Erythroblast (primary cell): ENCODE measurements around the gene ANAPC5.
"Not testable (repeated sequence)": the region's sequence is repeated elsewhere in the genome, so short reads cannot be mapped to it uniquely, and the experiment has no call there.

Source experiments
- DNase-seq, 2 experiments: peaks; one replicate each; lab custom pipeline; 2025; lab: John Stamatoyannopoulos, UW
- GATA1 ChIP-seq: IDR thresholded peaks from 2 replicates; pipeline ENCODE4 v1.6.1; 2011; ENCODE audit warnings: low read depth, mild to moderate bottlenecking, control low read depth, low read length, moderate library complexity
- POLR2A ChIP-seq: IDR thresholded peaks from 2 replicates; pipeline ENCODE4 v1.6.1; 2011; ENCODE audit warnings: mild to moderate bottlenecking, low read length

The ANAPC5 gene

GRCh38 chr12:121288986-121289385, 63.2 kb downstream of the ANAPC5 start:
- DNase-seq: no peak
- no peak for TF ChIP-seq POLR2A
- no peak for TF ChIP-seq GATA1

DNA sequence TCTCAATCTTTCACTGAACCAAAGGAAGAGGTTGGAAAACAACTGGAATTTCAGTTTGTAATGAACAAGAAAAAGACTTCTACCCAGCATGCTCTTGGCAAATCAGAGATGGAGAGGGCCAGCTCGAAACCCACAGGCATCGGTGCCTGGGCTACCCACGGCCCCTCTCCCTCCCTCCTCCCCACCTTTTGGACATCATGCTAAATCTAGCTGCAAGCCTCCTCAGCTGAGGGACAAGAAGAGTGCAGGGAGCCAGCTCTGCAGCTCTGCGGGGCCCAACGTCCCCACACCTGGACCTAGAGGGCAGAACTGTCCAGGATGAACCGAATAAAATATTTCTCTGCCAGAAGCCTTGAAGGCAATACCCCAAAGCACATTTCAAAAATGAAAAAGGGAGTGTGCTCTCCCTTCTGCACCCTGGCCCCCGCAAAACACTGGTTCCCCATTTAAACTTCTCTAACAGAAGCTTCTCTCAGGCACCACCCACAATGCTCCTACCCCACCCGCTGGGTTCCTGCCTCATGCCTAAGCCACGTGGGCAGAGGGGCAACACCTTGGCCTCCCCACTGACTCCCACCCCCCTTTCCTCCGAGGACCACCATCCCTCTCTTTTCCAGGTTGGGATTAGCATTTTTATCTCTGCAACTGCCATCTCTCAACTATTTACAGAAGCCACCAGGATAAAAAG, 63.9 kb downstream of the ANAPC5 start:
- no peak for DNase-seq
- TF ChIP-seq POLR2A: no peak

DNA sequence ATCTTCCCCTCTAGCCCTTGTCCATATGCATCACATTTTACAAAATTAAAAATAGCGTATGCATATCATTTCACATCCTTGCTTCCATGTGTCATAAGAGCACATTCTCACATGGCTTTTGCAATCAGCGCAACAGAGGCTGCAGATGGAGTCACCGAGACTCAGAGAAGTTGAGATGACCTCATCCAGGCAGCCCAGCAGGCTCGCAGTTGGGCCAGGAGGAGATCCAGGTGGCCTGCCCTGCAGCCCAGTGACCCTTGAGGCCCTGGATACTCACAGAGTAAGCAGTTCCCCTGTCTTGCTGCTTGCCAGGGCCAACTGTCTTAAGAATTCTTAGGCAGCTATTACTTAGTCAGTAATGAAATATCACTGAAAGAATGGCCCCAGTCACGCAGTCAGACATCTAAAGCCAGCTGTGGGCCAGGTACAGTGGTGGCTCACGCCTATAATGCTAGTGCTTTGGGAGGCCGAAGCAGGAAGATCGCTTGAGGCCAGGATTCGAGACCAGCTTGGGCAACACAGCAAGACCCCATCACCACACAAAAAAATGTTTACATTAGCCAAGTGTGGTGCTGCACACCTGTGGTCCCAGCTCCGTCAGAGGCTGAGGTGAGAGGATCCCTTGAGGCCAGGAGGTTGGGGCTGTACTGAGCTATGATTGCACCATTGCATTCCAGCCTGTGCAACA, 64.8 kb downstream of the ANAPC5 start:
- no peak for DNase-seq
- no peak for TF ChIP-seq POLR2A
- TF ChIP-seq GATA1: no peak

- no peak for DNase-seq
- TF ChIP-seq POLR2A: no peak
- TF ChIP-seq GATA1: no peak
Measured at GRCh38 chr12:121285856-121286255, 66.4 kb downstream of the ANAPC5 start.

DNA sequence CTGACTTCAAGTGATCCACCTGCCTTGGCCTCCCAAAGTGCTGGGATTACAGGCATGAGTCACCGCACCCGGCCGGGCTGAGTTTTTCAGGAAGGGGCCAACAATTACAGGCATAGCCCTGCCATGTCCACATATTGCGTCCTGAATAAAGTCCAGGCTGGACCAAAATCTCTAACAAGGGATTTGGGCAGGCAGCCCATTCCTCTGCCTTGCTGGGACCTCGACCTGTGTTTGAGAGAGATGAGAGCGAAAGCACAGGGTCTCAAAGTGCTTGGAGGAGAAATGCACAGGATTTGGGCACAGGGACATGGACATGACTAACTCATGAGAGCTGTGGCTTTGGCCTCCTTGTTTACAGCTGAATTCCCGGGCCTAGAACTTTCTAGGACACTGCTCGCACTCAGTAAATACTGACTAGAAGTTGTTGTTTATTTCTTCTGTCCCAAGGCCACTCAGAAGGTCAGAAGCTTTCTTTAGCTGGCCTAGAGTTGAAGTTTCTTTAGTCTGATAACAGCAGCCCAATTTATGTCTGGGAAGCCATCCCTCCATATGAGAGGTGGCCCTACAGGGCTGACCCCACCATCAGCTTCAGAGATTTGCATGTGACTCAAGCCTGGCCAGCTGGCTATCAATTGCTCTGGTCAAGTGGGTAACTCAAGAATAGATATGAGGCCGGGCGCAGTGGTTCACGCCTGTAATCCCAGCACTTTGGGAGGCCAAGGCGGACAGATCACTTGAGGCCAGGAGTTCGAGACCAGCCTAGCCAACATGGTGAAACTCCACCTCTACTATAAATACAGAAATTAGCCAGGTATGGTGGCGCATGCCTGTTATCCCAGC, 67.4 kb downstream of the ANAPC5 start:
- DNase-seq: peak in 1 of 2 experiments; percentile 16
- TF ChIP-seq POLR2A (no peak), GATA1 (no peak)

DNA sequence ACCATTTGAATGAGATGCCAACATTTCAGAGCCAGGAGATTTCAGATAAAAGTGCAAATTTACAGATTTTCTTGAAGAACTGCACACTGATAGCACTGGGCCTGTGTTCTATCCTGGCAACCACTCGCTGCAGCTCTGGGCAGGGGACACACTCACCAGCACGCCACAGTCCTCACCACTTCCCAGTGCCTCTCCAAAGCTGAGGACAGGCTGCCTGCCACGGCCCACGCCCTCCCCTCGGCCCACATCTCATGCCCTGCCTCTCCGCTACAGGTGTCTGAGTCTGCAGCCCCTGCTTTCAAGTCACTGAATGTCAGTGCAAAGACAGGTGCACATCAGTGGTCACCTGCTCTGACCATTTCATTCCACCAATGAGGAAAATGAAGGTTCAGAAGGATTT, 68.4 kb downstream of the ANAPC5 start:
- DNase-seq: no peak
- no peak for TF ChIP-seq GATA1
- no peak for TF ChIP-seq POLR2A

DNA sequence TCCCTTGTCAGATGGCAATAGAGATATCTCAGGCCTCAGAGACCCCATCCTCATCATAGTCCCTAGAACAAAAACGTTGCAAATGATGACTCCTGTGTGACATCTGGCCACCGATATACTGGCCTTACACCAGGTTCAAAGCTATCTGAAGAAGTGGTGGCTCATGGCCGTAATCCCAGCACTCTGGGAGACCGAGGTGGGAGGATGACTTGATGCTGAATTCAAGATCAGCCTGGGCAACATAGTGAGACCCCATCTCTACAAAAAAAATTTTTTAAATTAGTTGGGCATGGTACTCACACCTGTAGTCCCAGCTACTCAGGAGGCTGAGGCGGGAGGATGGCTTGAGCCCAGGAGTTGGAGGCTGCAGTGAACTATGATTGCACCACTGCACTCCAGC, 68.8 kb downstream of the ANAPC5 start:
- TF ChIP-seq GATA1 (no peak), POLR2A (no peak)
- no peak for DNase-seq

GRCh38 chr12:121282910-121283309, 69.3 kb downstream of the ANAPC5 start:
- DNase-seq: peak; percentile 77 to 88

DNA sequence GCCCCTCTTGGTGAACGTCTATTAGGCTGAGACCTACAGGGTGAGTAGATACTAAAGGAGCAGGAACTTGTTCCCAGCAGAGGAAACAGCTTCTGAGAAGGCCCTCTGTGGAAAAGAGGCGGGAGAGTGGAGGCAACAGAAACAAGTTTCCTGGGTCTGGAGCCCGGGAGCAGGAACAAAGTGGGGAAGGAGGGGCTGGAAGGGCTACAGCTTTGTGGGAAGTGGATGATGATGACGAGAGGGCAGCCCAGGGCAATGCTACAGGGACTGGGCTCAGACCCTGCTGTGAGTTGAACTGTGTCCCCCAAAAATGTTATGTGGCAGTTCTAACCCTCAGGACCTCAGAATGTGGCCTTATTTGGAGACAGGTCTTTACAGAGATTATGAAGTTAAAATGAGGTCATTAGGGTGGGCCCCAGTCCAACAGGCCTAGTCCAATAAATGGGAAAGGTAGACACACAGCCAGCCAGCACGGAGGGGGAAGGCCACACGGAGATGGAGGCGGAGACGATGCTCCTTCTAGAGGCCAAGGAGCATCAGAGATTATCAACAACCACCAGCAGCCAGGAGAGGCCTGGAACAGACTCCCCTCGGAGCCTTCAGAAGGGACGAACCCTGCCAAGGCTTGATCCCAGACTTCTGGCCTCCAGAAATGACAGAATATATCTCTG, 70.0 kb downstream of the ANAPC5 start:
- peak in 1 of 2 experiments; percentile 15 for DNase-seq

DNA sequence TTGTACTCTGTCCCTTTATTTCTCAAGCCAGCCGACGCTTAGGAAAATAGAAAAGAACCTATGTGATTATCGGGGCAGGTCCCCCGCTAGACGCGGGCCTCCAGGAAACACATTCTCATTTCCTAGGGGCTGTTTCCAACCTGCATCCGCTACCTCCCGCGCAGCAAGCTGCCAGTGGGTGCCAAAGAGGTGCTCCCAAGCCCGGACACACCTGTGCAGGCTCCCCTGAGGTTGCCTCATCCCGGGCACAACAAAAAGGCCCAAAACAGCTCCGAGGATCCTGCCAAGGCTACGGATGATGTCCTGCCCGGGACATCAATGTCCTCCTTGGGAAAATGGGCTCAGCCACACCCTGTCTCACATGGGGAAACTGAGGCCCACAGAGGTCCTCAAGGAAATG, 71.1 kb downstream of the ANAPC5 start:
- DNase-seq: not testable (repeated sequence)

More for the DNA sequence above, 70.0 kb downstream of the ANAPC5 start:
- TF ChIP-seq POLR2A (no peak), GATA1 (no peak)

GRCh38 chr12:121280531-121280930, 71.7 kb downstream of the ANAPC5 start:
- not testable (repeated sequence) for DNase-seq

GRCh38 chr12:121279507-121279915, 72.7 kb downstream of the ANAPC5 start:
- TF ChIP-seq GATA1: no peak
- TF ChIP-seq POLR2A: no peak
- DNase-seq: no peak

DNA sequence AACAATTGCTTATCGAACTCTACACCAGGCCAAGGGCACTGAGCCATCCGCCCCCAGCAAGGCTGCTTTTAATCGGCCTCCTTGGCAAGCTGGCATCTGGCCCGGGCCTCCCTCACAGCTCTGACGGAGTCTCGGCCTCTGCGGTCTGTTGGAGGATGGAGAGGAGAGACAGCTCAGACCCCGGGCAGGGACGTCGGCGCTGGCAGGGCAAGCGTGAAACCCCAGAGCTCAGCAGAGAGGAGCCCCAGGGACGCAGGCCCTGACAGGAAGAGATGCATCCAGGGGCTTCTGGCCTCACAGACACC, 73.2 kb downstream of the ANAPC5 start:
- TF ChIP-seq GATA1: no peak
- DNase-seq: no peak
